HEK293 (cell line): ENCODE measurements around the gene SHISAL1.

Experiments used
- CTCF ChIA-PET: fragments of 350-600 bp; formaldehyde crosslinking; extraction: SDS; loops from one replicate; lab custom pipeline; 2021; ENCODE audit warnings: antibody characterized with exemption; lab: Yijun Ruan, JAX
- POLR2A ChIA-PET: fragments of 300-600 bp; formaldehyde crosslinking; extraction: SDS; loops from one replicate; lab custom pipeline; 2020; ENCODE audit warnings: antibody characterized with exemption, inconsistent platforms; lab: Yijun Ruan, JAX
- H3K27ac ChIP-seq: fragments of 200-500 bp; sonication (Bioruptor generic); 2 replicates; pipeline ENCODE4 v1.5.1; 2014; ENCODE audit warnings: low read depth, low read length, control low read depth, inconsistent platforms; ENCODE audit errors: extremely low read depth
- H3K36me3 ChIP-seq, 2 experiments: fragments of 200-500 bp in 1 of 2; sonication (Bioruptor generic) in 1 of 2; 1 replicate in 1 of 2; 2 replicates in 1 of 2; pipeline ENCODE4 v1.5.1; 2014 to 2017; ENCODE audit warnings: inconsistent platforms in 2 of 2, low read length in 2 of 2; ENCODE audit not compliant: control insufficient read depth in 2 of 2, insufficient read depth in 1 of 2
- H3K4me1 ChIP-seq: fragments of 200-500 bp; sonication (Bioruptor generic); 2 replicates; pipeline ENCODE4 v1.5.1; 2014; ENCODE audit warnings: mild to moderate bottlenecking, low read length, inconsistent platforms; ENCODE audit not compliant: control insufficient read depth, insufficient read depth
- H3K4me3 ChIP-seq: 2 replicates; pipeline ENCODE4 v1.5.1; 2011; ENCODE audit warnings: low read depth, mild to moderate bottlenecking, control low read depth, low read length, moderate library complexity
- H3K9me3 ChIP-seq: fragments of 200-500 bp; sonication (Bioruptor generic); 2 replicates; pipeline ENCODE4 v1.5.1; 2014; ENCODE audit warnings: low read depth, low read length, inconsistent platforms; ENCODE audit not compliant: control insufficient read depth, insufficient read depth
- ZFP3 ChIP-seq: fragments of 450-650 bp; formaldehyde crosslinking; IDR thresholded peaks from 2 replicates; pipeline ENCODE4 v1.5.1; 2016; ENCODE audit warnings: low read depth, missing biosample characterization, missing genetic modification characterization
- ZNF138 ChIP-seq: fragments of 450-650 bp; formaldehyde crosslinking; IDR thresholded peaks from 2 replicates; pipeline ENCODE4 v1.5.1; 2016; ENCODE audit warnings: missing biosample characterization, missing genetic modification characterization, borderline replicate concordance
- ZNF23 ChIP-seq: fragments of 450-650 bp; formaldehyde crosslinking; IDR thresholded peaks from 2 replicates; pipeline ENCODE4 v1.5.1; 2016; ENCODE audit warnings: missing biosample characterization, missing genetic modification characterization, borderline replicate concordance
- ZNF37A ChIP-seq: fragments of 450-650 bp; IDR thresholded peaks from 2 replicates; pipeline ENCODE4 v1.5.1; 2018; ENCODE audit warnings: missing biosample characterization, missing genetic modification characterization
- ZNF416 ChIP-seq: fragments of 450-650 bp; formaldehyde crosslinking; IDR thresholded peaks from 2 replicates; pipeline ENCODE4 v1.5.1; 2016; ENCODE audit warnings: missing biosample characterization, missing genetic modification characterization
- ZNF426 ChIP-seq: fragments of 450-650 bp; formaldehyde crosslinking; IDR thresholded peaks from 2 replicates; pipeline ENCODE4 v1.5.1; 2017; ENCODE audit warnings: missing biosample characterization, missing genetic modification characterization, mild to moderate bottlenecking, inconsistent platforms, moderate library complexity
- ZNF488 ChIP-seq: fragments of 450-650 bp; formaldehyde crosslinking; IDR thresholded peaks from 2 replicates; pipeline ENCODE4 v1.5.1; 2016; ENCODE audit warnings: missing biosample characterization, missing genetic modification characterization
- ZNF514 ChIP-seq: fragments of 450-650 bp; formaldehyde crosslinking; IDR thresholded peaks from 2 replicates; pipeline ENCODE4 v1.5.1; 2016; ENCODE audit warnings: missing biosample characterization, missing genetic modification characterization
- ZNF521 ChIP-seq: fragments of 450-650 bp; formaldehyde crosslinking; IDR thresholded peaks from 2 replicates; pipeline ENCODE4 v1.5.1; 2017; ENCODE audit warnings: missing biosample characterization, mild to moderate bottlenecking, missing genetic modification characterization
- ZNF549 ChIP-seq: fragments of 450-650 bp; IDR thresholded peaks from 2 replicates; pipeline ENCODE4 v1.5.1; 2018; ENCODE audit warnings: missing biosample characterization, missing genetic modification characterization, mild to moderate bottlenecking, inconsistent platforms, moderate library complexity
- ZNF561 ChIP-seq: fragments of 450-650 bp; IDR thresholded peaks from 2 replicates; pipeline ENCODE4 v1.5.1; 2018; ENCODE audit warnings: missing biosample characterization, missing genetic modification characterization, borderline replicate concordance
- ZNF580 ChIP-seq: fragments of 450-650 bp; formaldehyde crosslinking; IDR thresholded peaks from 2 replicates; pipeline ENCODE4 v1.5.1; 2016; ENCODE audit warnings: missing biosample characterization, missing genetic modification characterization
- ZNF610 ChIP-seq: fragments of 450-650 bp; formaldehyde crosslinking; IDR thresholded peaks from 2 replicates; pipeline ENCODE4 v1.5.1; 2016; ENCODE audit warnings: missing biosample characterization, missing genetic modification characterization, borderline replicate concordance
- ZNF623 ChIP-seq: fragments of 450-650 bp; formaldehyde crosslinking; IDR thresholded peaks from 2 replicates; pipeline ENCODE4 v1.5.1; 2016; ENCODE audit warnings: missing biosample characterization, missing genetic modification characterization
- ZNF639 ChIP-seq: fragments of 450-650 bp; formaldehyde crosslinking; IDR thresholded peaks from 2 replicates; pipeline ENCODE4 v1.5.1; 2016; ENCODE audit warnings: missing biosample characterization, missing genetic modification characterization
- ZNF701 ChIP-seq: fragments of 450-650 bp; formaldehyde crosslinking; IDR thresholded peaks from 2 replicates; pipeline ENCODE4 v1.5.1; 2016; ENCODE audit warnings: missing biosample characterization, missing genetic modification characterization
- ZNF791 ChIP-seq: fragments of 450-650 bp; formaldehyde crosslinking; IDR thresholded peaks from 2 replicates; pipeline ENCODE4 v1.5.1; 2016; ENCODE audit warnings: missing biosample characterization, missing genetic modification characterization
- ZSCAN30 ChIP-seq: fragments of 450-650 bp; IDR thresholded peaks from 2 replicates; pipeline ENCODE4 v1.5.1; 2018; ENCODE audit warnings: missing biosample characterization, mild to moderate bottlenecking, missing genetic modification characterization, moderate library complexity
- TF ChIP-seq, protein P1 (sequence below): fragments of 450-650 bp; formaldehyde crosslinking; IDR thresholded peaks from 2 replicates; pipeline ENCODE4 v1.5.1; 2016; ENCODE audit warnings: missing biosample characterization, missing genetic modification characterization
- TF ChIP-seq, protein P2 (sequence below): fragments of 450-650 bp; formaldehyde crosslinking; IDR thresholded peaks from 2 replicates; pipeline ENCODE4; 2016; ENCODE audit warnings: missing biosample characterization, missing genetic modification characterization

SHISAL1 gene

GRCh38 chr22:44267856-44268255, 44.9 kb downstream of the SHISAL1 start:
- no peak overlapping the region for H3K4me3 ChIP-seq
- ChIA-PET CTCF (interaction anchor here (1.0 kb wide), 1 partner anchor 25 kb away, joined by 4 read pairs; no protein-coding TSS in a partner anchor), POLR2A (no interaction called here)
- H3K9me3 ChIP-seq: no peaks in the 10 kb centered on the region
- H3K4me1 ChIP-seq: no peaks in the 10 kb centered on the region
- no peak overlapping the region for H3K27ac ChIP-seq
- TF ChIP-seq ZNF521 (tag by site-specific recombination) (no peak), ZSCAN30 (tag by site-specific recombination) (no peak), ZNF580 (tag by site-specific recombination) (no peak), ZNF138 (tag by site-specific recombination) (no peak)
- H3K36me3 ChIP-seq: no peaks in the 10 kb centered on the region

DNA sequence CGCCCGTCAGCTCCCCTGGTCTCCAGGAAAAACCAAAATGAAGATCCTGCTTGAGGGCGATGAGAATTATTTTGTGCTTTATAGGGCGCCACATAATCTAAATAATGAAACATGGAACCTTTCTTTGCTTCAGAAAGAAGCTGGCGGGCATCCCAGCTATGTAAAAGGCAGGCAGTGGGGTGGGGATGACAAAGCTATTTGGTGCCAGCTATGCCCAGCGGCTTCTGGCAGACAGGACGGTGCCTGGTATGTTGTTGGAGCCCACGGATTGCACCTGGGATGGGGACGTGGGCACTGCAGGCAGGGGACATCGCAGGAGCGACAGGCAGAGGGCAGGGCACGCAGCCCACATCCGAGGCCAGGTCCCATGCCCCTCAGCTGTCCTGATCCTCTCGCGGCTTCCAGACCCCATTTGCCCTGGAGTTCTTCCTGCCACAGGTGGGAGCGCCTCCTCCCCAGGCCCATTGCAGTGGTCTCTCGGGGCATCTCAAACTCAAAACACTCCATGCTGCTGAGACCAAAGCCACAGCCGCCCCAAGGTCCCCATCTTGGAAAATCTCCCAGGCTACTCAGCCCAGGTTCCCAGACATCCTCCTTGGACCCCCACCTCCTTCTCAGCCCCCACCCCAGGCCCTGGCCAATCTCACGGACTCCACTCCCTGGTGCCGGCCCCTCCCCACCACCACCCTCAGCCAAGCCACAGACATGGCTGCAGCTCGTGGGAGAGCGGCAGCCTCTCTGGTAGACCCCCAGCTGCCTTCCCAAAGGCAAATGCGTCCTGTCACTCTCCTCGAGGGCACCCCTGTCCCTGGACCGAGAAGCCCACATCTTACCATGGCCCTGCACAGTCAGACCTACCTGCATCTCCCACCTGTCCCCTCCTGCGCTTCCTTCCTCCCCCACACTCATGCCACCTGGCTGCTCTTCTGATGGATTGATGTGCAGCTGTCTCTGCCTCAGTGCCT, 45.7 kb downstream of the SHISAL1 start:
- H3K4me1 ChIP-seq: peaks cover 2% of the 10 kb centered on the region; the same call in 1 of the 2 replicates
- H3K36me3 ChIP-seq: no peaks in the 10 kb centered on the region
- no peak for TF ChIP-seq ZNF416 (tag by site-specific recombination)
- peak; percentile 36; the same call in 1 of the 2 replicates for TF ChIP-seq ZNF623
- no peak for TF ChIP-seq ZNF514 (tag by site-specific recombination)
- no peak overlapping the region for H3K4me3 ChIP-seq
- CTCF ChIA-PET: no interaction called here
- POLR2A ChIA-PET: no interaction called here
- H3K9me3 ChIP-seq: no peaks in the 10 kb centered on the region
- H3K27ac ChIP-seq: no peak overlapping the region

DNA sequence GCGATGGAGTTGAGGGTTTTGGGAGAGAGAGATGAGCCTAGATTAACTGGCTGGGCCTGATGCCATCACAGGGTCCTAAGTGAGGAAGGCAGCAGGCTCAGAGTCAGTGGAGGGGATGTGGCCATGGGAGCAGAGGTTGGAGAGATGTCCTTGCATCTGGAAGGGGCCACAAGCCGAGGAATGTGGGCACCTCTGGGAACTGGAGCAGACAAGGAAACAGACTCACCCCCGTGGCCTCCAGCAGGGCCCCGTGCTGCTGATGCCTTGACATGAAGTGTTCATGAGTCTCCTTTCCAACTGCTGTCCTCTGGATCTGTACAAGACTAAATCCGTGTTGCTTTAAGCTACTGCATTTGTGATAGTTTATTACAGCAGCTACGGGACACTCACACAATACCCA, 49.2 kb downstream of the SHISAL1 start:
- H3K4me1 ChIP-seq: peaks cover 2% of the 10 kb centered on the region; the same call in 1 of the 2 replicates
- H3K36me3 ChIP-seq: no peaks in the 10 kb centered on the region
- POLR2A ChIA-PET: no interaction called here
- no peak overlapping the region for H3K4me3 ChIP-seq
- TF ChIP-seq ZNF639 (no peak), ZNF791 (no peak), ZNF561 (tag by site-specific recombination) (no peak), ZNF701 (tag by site-specific recombination) (no peak), ZNF37A (tag by site-specific recombination) (no peak), ZNF488 (tag by site-specific recombination) (no peak), ZFP3 (tag by site-specific recombination) (no peak), ZNF610 (tag by site-specific recombination) (no peak), ZNF23 (tag by site-specific recombination) (no peak), ZNF549 (tag by site-specific recombination) (no peak), ZNF426 (tag by site-specific recombination) (no peak)
- TF ChIP-seq, protein P1, sequence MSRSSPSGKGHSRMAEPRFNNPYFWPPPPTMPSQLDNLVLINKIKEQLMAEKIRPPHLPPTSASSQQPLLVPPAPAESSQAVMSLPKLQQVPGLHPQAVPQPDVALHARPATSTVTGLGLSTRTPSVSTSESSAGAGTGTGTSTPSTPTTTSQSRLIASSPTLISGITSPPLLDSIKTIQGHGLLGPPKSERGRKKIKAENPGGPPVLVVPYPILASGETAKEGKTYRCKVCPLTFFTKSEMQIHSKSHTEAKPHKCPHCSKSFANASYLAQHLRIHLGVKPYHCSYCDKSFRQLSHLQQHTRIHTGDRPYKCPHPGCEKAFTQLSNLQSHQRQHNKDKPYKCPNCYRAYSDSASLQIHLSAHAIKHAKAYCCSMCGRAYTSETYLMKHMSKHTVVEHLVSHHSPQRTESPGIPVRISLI (tag by site-specific recombination): no peak
- TF ChIP-seq, protein P2, sequence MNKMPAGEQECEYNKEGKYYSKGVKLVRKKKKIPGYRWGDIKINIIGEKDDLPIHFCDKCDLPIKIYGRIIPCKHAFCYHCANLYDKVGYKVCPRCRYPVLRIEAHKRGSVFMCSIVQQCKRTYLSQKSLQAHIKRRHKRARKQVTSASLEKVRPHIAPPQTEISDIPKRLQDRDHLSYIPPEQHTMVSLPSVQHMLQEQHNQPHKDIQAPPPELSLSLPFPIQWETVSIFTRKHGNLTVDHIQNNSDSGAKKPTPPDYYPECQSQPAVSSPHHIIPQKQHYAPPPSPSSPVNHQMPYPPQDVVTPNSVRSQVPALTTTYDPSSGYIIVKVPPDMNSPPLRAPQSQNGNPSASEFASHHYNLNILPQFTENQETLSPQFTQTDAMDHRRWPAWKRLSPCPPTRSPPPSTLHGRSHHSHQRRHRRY (tag by site-specific recombination): no peak
- H3K9me3 ChIP-seq: no peaks in the 10 kb centered on the region
- no peak overlapping the region for H3K27ac ChIP-seq
- CTCF ChIA-PET: no interaction called here
